HCT116 (cell line): Measurements from ENCODE around the gene LIMK2. TPM values are rescaled to one million over a fixed set of nuclear protein-coding genes. Genes with fewer than 3 reads are reported as not detected.

Experiments used
- ATAC-seq: fragments of 200-7000 bp; cut with Tn5 transposase; 2 replicates; pipeline ENCODE4 v1.9.1; 2020; ENCODE audit warnings: mild to moderate bottlenecking, moderate library complexity
- BruUV-seq: library from RNA; stranded (reverse); fragments of 400-500 nt; replicated peaks from 2 replicates; lab custom pipeline; 2021; lab: Mats Ljungman, UMichigan
- CTCF ChIA-PET: fragments of 300-600 bp; sonication (Branson Sonifier 250); formaldehyde crosslinking; loops from one replicate; lab custom pipeline; 2021; ENCODE audit warnings: antibody characterized with exemption; lab: Charles Lee
- POLR2A ChIA-PET: fragments of 300-600, 350-600 bp; sonication (Branson Sonifier 250); formaldehyde crosslinking; loops from one replicate; lab custom pipeline; 2021; ENCODE audit warnings: antibody characterized with exemption; lab: Charles Lee
- RAD21 ChIA-PET, 2 experiments: fragments of 300-600 bp; sonication (Branson Sonifier 250); formaldehyde crosslinking; loops; one replicate each; lab custom pipeline; 2023; ENCODE audit warnings: low total read pairs in 2 of 2; ENCODE audit not compliant: uncharacterized antibody in 2 of 2, unreplicated experiment in 2 of 2, low non-redundant PET in 1 of 2; lab: Charles Lee
- DNase-seq: peaks from one replicate; pipeline ENCODE4 v3.0.0-alpha.2; 2010; ENCODE audit warnings: low read depth, low spot score
- H2AFZ ChIP-seq: fragments of 200-600 bp; shearing (Covaris generic), sonication (generic); 2 replicates; pipeline ENCODE4 v1.6.1; 2017; ENCODE audit warnings: low read depth, mixed run types, mixed read lengths, antibody characterized with exemption, low read length; ENCODE audit not compliant: poor library complexity, severe bottlenecking
- H3K27ac ChIP-seq: 2 replicates; pipeline ENCODE4 v1.5.1; 2012; ENCODE audit warnings: low read depth, low read length
- H3K27me3 ChIP-seq: fragments of 200-600 bp; sonication (generic); 2 replicates; pipeline ENCODE4 v1.6.1; 2016; ENCODE audit warnings: mixed run types, low read length, mixed read lengths; ENCODE audit not compliant: insufficient read depth
- H3K36me3 ChIP-seq, 2 experiments: fragments of 200-500 bp in 1 of 2; fragments of 200-600 bp in 1 of 2; sonication (Bioruptor generic) in 1 of 2; sonication (generic) in 1 of 2; 2 replicates each; pipeline versions ENCODE4 v1.5.1 to v1.6.1; 2014 to 2016; ENCODE audit warnings: low read length in 2 of 2, inconsistent platforms in 1 of 2, mixed read lengths in 1 of 2, mixed run types in 1 of 2; ENCODE audit not compliant: insufficient read depth in 2 of 2, control insufficient read depth in 1 of 2
- H3K4me1 ChIP-seq, 2 experiments: fragments of 200-600 bp in 1 of 2; sonication (generic) in 1 of 2; 2 replicates each; pipeline versions ENCODE4 v1.5.1 to v1.6.1; 2012 to 2017; ENCODE audit warnings: low read length in 2 of 2, inconsistent platforms in 1 of 2, mild to moderate bottlenecking in 1 of 2, mixed read lengths in 1 of 2, mixed run types in 1 of 2, moderate library complexity in 1 of 2; ENCODE audit not compliant: insufficient read depth in 2 of 2, control insufficient read depth in 1 of 2
- H3K4me2 ChIP-seq: fragments of 200-600 bp; sonication (generic); 2 replicates; pipeline ENCODE4 v1.6.1; 2017; ENCODE audit warnings: mixed run types, low read length, mixed read lengths
- H3K4me3 ChIP-seq, 2 experiments: fragments of 200-600 bp in 1 of 2; sonication (generic) in 1 of 2; replicated peaks in 1 of 2; 2 replicates each; pipeline ENCODE4 v1.5.1; 2011 to 2016; ENCODE audit warnings: low read length in 2 of 2, control low read depth in 1 of 2, low read depth in 1 of 2, mild to moderate bottlenecking in 1 of 2, mixed read lengths in 1 of 2, mixed run types in 1 of 2
- H3K79me2 ChIP-seq: fragments of 200-600 bp; sonication (generic); 2 replicates; pipeline ENCODE4 v1.6.1; 2017; ENCODE audit warnings: mild to moderate bottlenecking, mixed run types, low read length, moderate library complexity, mixed read lengths; ENCODE audit not compliant: insufficient read depth
- H3K9ac ChIP-seq: fragments of 200-600 bp; sonication (generic); 2 replicates; pipeline ENCODE4 v1.6.1; 2016; ENCODE audit warnings: low read length, mixed read lengths
- H3K9me2 ChIP-seq: fragments of 200-600 bp; sonication (generic), shearing (Covaris generic); 2 replicates; pipeline ENCODE4 v1.6.1; 2017; ENCODE audit warnings: mixed run types, mild to moderate bottlenecking, moderate library complexity; ENCODE audit not compliant: insufficient read depth
- H3K9me3 ChIP-seq, 2 experiments: fragments of 200-500 bp in 1 of 2; fragments of 200-600 bp in 1 of 2; sonication (Bioruptor generic) in 1 of 2; sonication (generic) in 1 of 2; 2 replicates each; pipeline ENCODE4 v1.6.1; 2014 to 2017; ENCODE audit warnings: low read length in 2 of 2, mixed read lengths in 2 of 2, inconsistent platforms in 1 of 2, low read depth in 1 of 2, mild to moderate bottlenecking in 1 of 2, mixed run types in 1 of 2, moderate library complexity in 1 of 2; ENCODE audit not compliant: control insufficient read depth in 1 of 2, insufficient read depth in 1 of 2
- H4K20me1 ChIP-seq: fragments of 200-600 bp; sonication (generic), shearing (Covaris generic); 2 replicates; pipeline ENCODE4 v1.6.1; 2017; ENCODE audit warnings: mixed run types, mild to moderate bottlenecking, moderate library complexity; ENCODE audit not compliant: insufficient read depth
- CTCF ChIP-seq, 3 experiments: fragments of 200-600 bp in 1 of 3; sonication (generic) in 1 of 3; IDR thresholded peaks in 2 of 3; conservative IDR thresholded peaks in 1 of 3; 2 replicates each; pipeline ENCODE4 v1.5.1; 2012 to 2017; ENCODE audit warnings: low read depth in 2 of 3, low read length in 2 of 3, antibody characterized with exemption in 1 of 3, borderline replicate concordance in 1 of 3, control low read depth in 1 of 3, mild to moderate bottlenecking in 1 of 3, mixed read lengths in 1 of 3, mixed run types in 1 of 3, moderate library complexity in 1 of 3; ENCODE audit not compliant: insufficient read depth in 1 of 3
- EGR1 ChIP-seq: IDR thresholded peaks from 2 replicates; pipeline ENCODE4 v1.6.1; 2012; ENCODE audit warnings: low read depth
- EZH2 ChIP-seq: fragments of 200-600 bp; sonication (generic); IDR thresholded peaks from 2 replicates; pipeline ENCODE4 v1.6.1; 2017; ENCODE audit warnings: antibody characterized with exemption, mixed run types
- FOSL1 ChIP-seq: IDR thresholded peaks from 2 replicates; pipeline ENCODE4 v1.6.1; 2012; ENCODE audit warnings: low read depth
- JUND ChIP-seq: IDR thresholded peaks from 2 replicates; pipeline ENCODE4 v1.6.1; 2012
- MAX ChIP-seq: IDR thresholded peaks from 2 replicates; pipeline ENCODE4 v1.6.1; 2012
- POLR2A ChIP-seq: IDR thresholded peaks from 2 replicates; pipeline ENCODE4 v1.7.0; 2011; ENCODE audit warnings: borderline replicate concordance; ENCODE audit not compliant: insufficient read depth, insufficient read length; ENCODE audit errors: extremely low read depth
- POLR2AphosphoS5 ChIP-seq: IDR thresholded peaks from 2 replicates; pipeline ENCODE4 v1.6.1; 2011; ENCODE audit warnings: mild to moderate bottlenecking, low read depth, low read length, moderate library complexity
- RAD21 ChIP-seq: IDR thresholded peaks from 2 replicates; pipeline ENCODE4 v1.6.1; 2012; ENCODE audit warnings: low read depth, mild to moderate bottlenecking
- REST ChIP-seq: IDR thresholded peaks from 2 replicates; pipeline ENCODE4 v1.6.1; 2012; ENCODE audit warnings: low read depth
- SIN3A ChIP-seq: IDR thresholded peaks from 2 replicates; pipeline ENCODE4 v1.6.1; 2012; ENCODE audit warnings: low read depth
- SP1 ChIP-seq: IDR thresholded peaks from 2 replicates; pipeline ENCODE4 v1.6.1; 2012; ENCODE audit warnings: low read depth
- intact Hi-C: fragments of 100-400 bp; cut with micrococcal nuclease; formaldehyde crosslinking; loops from 2 replicates; pipeline ENCODE4 v1.10.0; 2022
- total RNA-seq: library from RNA; stranded (reverse); gene quantifications from one replicate; pipeline ENCODE4 v1.2.1, GENCODE V29; 2021; ENCODE audit not compliant: unreplicated experiment

LIMK2 gene
- total RNA-seq, 1 experiment from 2014 or later = 21.9 TPM

- H3K79me2 ChIP-seq = no peaks in the 10 kb centered on the region
- H3K9ac ChIP-seq = no peak overlapping the region
- no peak overlapping the region for H2AFZ ChIP-seq
- TF ChIP-seq SIN3A = no peak
- TF ChIP-seq RAD21 = no peak
- TF ChIP-seq EGR1 = no peak
- no peak for TF ChIP-seq JUND
- no peak for TF ChIP-seq CTCF (IDR thresholded peaks at IDR 0.05 in 2 of 3, conservative IDR thresholded peaks at IDR 0.05 in 1 of 3; ENCODE audit: borderline replicate concordance in 1 of 3, insufficient read depth in 1 of 3, low read depth in 2 of 3, low read length in 2 of 3)
- no peak for TF ChIP-seq SP1
- no peak for TF ChIP-seq EZH2
- no peak for TF ChIP-seq MAX
- TF ChIP-seq REST = no peak
- no peak for TF ChIP-seq FOSL1
- TF ChIP-seq POLR2AphosphoS5 = no peak
- no peak for TF ChIP-seq POLR2A
- CTCF ChIA-PET = interaction anchor here (0.5 to 1.9 kb wide), 6 partner anchors 9 to 80 kb away, joined by 3 to 14 read pairs (median 4); partner anchors contain the start of gene LIMK2
- H3K4me3 ChIP-seq = no peak overlapping the region
- RAD21 ChIA-PET = no interaction called here
- H3K9me3 ChIP-seq = no peaks in the 10 kb centered on the region
- H3K27me3 ChIP-seq = no peaks in the 10 kb centered on the region
- H3K9me2 ChIP-seq = no peaks in the 10 kb centered on the region
- no peak for DNase-seq
- no peaks in the 10 kb centered on the region for H3K36me3 ChIP-seq
- no peak overlapping the region; the same call in 1 of the 2 replicates for H3K27ac ChIP-seq
- intact Hi-C loops = no loop called here
- POLR2A ChIA-PET = no interaction called here
- peak overlapping the region; percentile 37 for H3K4me2 ChIP-seq
- peaks cover 27 to 44% of the 10 kb centered on the region in 2 experiments for H3K4me1 ChIP-seq
- no peak for ATAC-seq
- H4K20me1 ChIP-seq = no peaks in the 10 kb centered on the region
- TSS peak; percentile 53 for BruUV-seq
These were observed 79.6 kb downstream of the LIMK2 start for GRCh38 chr22:31291481-31292235.
